GM06990 (cell line): ENCODE measurements around the gene ZCCHC17.

Source experiments
- DNase-seq: peaks from one replicate; pipeline ENCODE4 v3.0.0-alpha.2; 2011; ENCODE audit not compliant: insufficient read length; ENCODE audit errors: extremely low read depth
- H3K27me3 ChIP-seq: replicated peaks from 2 replicates; pipeline ENCODE4 v1.6.0; 2011; ENCODE audit warnings: low read length; ENCODE audit not compliant: control insufficient read depth, insufficient read depth
- H3K36me3 ChIP-seq: 2 replicates; pipeline ENCODE4 v1.5.1; 2011; ENCODE audit warnings: low read length; ENCODE audit not compliant: control insufficient read depth, insufficient read depth
- H3K4me3 ChIP-seq: replicated peaks from 2 replicates; pipeline ENCODE4 v1.5.1; 2011; ENCODE audit warnings: low read depth, mild to moderate bottlenecking, control low read depth, low read length
- CTCF ChIP-seq: IDR thresholded peaks from 2 replicates; pipeline ENCODE4 v1.5.1; 2011; ENCODE audit warnings: low read length, control low read depth, mild to moderate bottlenecking, inconsistent platforms; ENCODE audit not compliant: insufficient read depth, poor library complexity, severe bottlenecking

Gene ZCCHC17

GRCh38 chr1:31407029-31407626 lies 110.3 kb downstream of the ZCCHC17 start:
- H3K36me3 ChIP-seq: no peaks in the 10 kb centered on the region
- no peak for TF ChIP-seq CTCF
- no peak for DNase-seq
- no peak overlapping the region for H3K4me3 ChIP-seq
- H3K27me3 ChIP-seq: no peaks in the 10 kb centered on the region; the same call in 1 of the 2 replicates

DNA sequence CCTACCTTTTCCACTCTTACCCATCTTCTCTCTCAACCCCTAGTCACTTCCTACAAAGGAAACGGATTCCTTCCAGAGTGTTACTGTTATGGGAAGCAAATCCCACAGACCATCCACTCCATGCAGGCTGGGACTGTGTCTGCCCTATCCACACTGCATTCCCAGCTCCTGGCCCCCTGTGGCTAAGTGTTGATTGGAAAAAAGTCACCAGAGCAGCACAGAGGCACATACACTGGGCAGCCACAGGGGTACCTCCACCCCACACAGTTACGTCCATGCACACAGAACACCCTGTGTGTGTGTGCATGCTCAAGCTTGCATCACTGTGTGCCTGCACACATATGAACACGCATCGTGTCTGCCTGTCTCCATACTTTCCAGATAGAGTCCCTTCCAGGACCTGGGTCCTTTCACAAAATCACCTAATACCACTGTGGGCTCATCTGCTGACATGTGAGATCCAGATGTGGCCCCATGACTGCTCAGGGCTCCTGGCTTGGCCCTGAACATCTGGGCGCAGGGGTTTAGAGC lies 112.0 kb downstream of the ZCCHC17 start:
- DNase-seq: no peak
- H3K27me3 ChIP-seq: no peaks in the 10 kb centered on the region; the same call in 1 of the 2 replicates

DNA sequence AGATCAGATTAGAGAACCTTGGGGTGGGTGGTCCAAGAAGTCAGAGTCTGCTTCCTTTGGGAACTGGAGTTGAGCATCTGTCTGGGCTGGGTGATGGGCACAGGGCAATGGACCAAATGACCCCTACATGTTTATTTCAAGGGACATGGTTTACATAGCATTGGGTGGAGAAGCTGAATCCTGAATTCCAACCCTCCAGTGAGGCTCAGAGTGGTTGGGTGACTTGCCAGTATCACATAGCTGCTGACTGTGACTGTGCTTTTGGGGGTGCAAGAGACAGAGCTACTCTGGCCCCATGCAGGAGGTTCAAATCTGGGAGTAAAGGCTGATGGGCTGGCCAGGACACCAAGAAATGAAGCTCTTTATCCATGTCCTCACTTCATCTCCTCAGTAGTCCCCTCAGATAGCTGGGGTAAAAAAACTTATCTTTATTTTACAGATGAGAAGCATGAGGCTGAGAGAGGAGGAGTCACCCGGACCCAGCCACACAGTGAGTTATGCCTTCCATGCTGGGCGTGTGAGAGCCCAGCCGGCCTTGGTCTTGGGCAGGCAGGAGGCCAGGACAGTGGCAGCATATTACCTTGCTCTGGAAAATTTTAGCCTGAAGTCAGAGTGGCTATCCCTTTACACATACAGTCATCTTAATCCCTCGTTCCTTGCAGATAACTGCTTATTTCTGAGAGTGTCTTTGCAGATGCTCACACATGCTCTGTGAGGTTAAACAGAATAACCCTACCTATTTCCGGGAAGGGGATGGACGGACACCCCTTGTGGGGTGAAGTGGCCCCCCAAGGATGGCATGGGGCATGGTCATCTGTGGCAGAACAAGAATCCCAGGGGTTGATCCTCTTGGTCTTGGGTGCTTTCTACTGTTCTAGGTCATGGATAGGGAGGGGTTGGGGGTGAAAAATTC lies 113.4 kb downstream of the ZCCHC17 start:
- TF ChIP-seq CTCF: no peak
- Histone ChIP-seq H3K4me3 (no peak overlapping the region), H3K36me3 (no peaks in the 10 kb centered on the region), H3K27me3 (no peaks in the 10 kb centered on the region; the same call in none of the 2 replicates)
- DNase-seq: no peak

More for the DNA sequence above, 112.0 kb downstream of the ZCCHC17 start:
- no peak for TF ChIP-seq CTCF
- H3K4me3 ChIP-seq: no peak overlapping the region
- H3K36me3 ChIP-seq: no peaks in the 10 kb centered on the region

DNA sequence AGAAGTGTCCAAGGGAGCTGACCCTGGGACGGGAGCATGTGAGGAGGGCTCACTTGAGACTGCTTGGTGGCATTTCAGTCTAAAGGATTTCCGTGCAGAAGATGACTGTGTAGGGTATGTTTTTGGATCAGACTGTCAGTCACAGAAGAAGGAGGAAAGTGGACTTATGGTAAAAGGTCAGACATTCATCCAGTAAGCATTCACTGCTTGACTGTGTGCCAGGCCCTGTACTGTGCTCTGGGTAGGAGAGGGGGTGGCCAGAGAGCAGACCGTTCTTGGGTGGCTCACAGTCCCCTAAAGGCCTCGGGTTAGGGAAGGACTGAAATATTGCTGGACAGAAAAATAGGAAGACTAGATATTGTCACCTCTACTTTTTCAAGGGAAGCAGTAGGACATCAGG lies 114.0 kb downstream of the ZCCHC17 start:
- H3K4me3 ChIP-seq: no peak overlapping the region
- DNase-seq: no peak
- no peak for TF ChIP-seq CTCF
- no peaks in the 10 kb centered on the region; the same call in none of the 2 replicates for H3K27me3 ChIP-seq
- no peaks in the 10 kb centered on the region for H3K36me3 ChIP-seq

- no peak for TF ChIP-seq CTCF
- Histone ChIP-seq H3K27me3 (no peaks in the 10 kb centered on the region; the same call in none of the 2 replicates), H3K4me3 (no peak overlapping the region), H3K36me3 (no peaks in the 10 kb centered on the region)
- DNase-seq: no peak
These were observed 115.4 kb downstream of the ZCCHC17 start for GRCh38 chr1:31412205-31412604.
